HL-60/S4 treated with phorbol 12-myristate 13-acetate at 8.2 ng/mL for 4 days and 3 days (cell line): ENCODE measurements around the gene NME3.

Experiments
- in situ Hi-C: fragments of 300-500 bp; cut with MboI; formaldehyde crosslinking; loops from 2 replicates; pipeline ENCODE4 v1.15.0; 2022; ENCODE audit warnings: low sequenced_read_pairs

The NME3 gene

GRCh38 chr16:1770328-1771187, 785 bp downstream of the NME3 start:
- in situ Hi-C loops: no loop called here

DNA sequence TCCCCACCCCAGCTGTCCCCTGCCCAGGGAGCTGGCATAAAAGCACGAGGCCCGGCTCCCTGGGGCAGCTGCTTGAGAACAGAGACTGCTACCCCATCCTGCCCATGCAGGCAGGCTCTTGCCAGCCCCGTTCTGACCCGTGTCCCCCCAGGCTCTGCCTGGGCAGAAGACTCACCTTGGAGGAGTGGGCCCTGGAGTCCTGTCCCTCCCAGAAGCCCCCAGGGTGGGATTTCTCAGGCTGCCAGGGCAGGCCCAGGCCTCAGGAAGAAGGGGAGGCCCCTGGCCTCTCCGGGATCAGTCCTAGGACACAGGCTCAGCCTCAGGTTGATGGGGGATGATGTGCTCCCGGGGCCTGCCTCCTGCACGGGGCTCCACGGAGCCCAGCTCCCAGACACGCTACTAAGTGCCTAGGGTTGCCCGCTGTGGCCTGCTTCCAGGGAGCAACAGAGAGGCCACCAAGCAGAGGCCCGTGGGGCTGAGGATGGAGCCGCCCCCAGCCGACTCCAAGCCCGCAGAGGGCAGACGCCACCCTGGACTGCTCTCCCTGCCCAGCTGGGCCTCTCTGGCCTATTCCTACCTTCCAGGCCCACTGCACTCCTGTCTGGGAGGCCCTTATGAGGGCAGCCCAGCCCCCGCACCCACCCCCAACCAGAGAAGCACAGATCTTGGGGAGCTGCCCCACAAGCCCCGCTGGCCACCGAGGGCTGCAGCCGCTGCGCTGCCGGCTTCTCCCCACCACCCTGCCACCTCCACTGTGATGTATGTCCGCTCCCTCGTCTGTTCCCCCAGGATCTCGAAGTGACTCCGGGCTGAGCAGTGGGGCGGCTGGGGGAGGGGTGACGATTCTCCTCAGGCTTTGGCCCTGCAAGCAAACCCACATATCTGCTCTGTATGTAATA, 1.7 kb downstream of the NME3 start:
- in situ Hi-C loops: no loop called here

DNA sequence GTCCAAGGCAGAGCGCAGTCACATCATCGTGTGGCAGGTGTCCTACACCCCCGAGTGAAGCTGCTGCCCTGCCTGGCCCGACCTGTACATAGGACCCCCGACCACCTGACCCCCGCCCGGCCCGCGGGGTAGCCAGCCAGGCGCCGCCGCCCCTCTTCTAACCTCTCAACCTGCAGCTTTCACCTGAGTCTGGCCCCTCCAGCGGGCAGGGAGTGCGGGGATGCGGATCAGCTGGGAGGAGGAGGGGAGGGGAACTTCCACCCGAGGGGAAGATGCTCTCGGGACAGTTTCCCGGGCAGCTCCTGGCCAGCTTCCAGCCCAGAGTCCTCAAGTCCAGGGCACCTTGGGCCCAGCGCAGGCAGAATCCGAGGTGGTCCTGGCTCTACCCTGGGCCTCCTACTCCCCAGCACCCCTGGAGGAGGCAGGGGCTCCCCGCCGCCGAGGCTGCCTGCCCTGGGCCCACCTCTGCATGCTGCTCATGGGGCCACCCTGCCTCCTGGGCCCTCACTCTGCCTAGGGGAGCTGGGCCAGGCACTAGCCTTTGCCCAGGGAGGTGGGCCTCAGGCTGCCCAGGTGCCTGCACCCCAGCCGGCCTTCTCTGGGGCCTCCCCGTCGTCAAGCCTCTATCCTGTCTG, 2.5 kb downstream of the NME3 start:
- in situ Hi-C loops: no loop called here

- in situ Hi-C loops: no loop called here
These were observed 3.1 kb downstream of the NME3 start for GRCh38 chr16:1768061-1768766.

- in situ Hi-C loops: no loop called here
These were observed 4.0 kb downstream of the NME3 start for GRCh38 chr16:1767116-1767994.

GRCh38 chr16:1766701-1767100, 4.6 kb downstream of the NME3 start:
- in situ Hi-C loops: no loop called here

DNA sequence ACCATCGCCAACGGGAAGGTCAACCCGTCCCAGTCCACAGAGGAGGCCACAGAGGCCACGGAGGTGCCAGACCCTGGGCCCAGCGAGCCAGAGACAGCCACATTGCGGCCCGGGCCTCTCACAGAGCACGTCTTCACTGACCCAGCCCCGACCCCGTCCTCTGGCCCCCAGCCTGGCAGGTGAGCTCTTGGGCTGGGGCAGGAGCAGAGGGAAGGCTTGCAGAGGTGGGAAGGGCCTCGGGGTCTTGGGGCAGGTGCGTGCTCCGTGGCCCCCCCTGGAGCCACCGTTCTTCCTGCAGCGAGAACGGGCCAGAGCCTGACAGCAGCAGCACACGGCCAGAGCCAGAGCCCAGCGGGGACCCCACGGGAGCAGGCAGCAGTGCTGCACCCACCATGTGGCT, 5.1 kb downstream of the NME3 start:
- in situ Hi-C loops: no loop called here

GRCh38 chr16:1765826-1766225, 5.5 kb downstream of the NME3 start:
- in situ Hi-C loops: no loop called here

DNA sequence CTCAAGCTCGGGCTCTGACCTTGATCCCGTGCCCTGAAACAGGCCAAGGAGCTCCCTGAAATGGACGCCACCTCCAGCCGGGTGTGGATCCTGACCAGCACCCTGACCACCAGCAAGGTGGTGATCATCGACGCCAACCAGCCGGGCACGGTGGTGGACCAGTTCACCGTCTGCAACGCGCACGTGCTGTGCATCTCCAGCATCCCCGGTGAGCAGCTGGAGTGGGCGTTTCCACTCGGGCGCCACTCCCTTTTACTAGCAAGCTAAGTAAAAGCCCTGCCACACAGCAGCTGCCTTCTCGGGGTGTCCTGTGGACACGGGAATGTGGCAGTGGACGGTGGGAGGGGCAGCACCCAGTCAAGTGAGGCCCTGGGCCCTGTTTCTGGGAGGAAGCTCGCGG, 6.4 kb downstream of the NME3 start:
- in situ Hi-C loops: no loop called here

- in situ Hi-C loops: no loop called here
These were observed 7.5 kb downstream of the NME3 start for GRCh38 chr16:1763521-1764511.

GRCh38 chr16:1762879-1763520, 8.3 kb downstream of the NME3 start:
- in situ Hi-C loops: no loop called here

GRCh38 chr16:1762196-1762878, 9.0 kb downstream of the NME3 start:
- in situ Hi-C loops: no loop called here

DNA sequence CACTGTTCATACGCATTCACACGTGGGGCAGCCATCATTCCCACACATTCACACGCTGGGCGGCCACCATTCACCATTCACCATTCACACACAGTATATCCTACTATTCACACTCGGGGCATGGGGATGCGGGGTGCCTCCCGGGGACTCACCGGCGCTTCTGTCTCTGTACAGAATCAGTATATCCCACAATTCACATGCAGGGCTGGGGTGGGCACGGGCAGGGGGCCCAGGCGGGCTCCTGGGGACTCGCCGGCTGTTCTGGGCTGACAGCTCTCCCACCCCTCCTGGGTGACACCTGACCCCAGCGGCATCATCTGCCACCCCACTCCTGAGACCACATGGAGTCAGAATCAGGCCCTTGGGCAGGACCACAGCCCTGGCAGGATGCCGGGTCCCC, 9.6 kb downstream of the NME3 start:
- in situ Hi-C loops: no loop called here

- in situ Hi-C loops: no loop called here
These were observed 10.4 kb downstream of the NME3 start for GRCh38 chr16:1760911-1761310.

DNA sequence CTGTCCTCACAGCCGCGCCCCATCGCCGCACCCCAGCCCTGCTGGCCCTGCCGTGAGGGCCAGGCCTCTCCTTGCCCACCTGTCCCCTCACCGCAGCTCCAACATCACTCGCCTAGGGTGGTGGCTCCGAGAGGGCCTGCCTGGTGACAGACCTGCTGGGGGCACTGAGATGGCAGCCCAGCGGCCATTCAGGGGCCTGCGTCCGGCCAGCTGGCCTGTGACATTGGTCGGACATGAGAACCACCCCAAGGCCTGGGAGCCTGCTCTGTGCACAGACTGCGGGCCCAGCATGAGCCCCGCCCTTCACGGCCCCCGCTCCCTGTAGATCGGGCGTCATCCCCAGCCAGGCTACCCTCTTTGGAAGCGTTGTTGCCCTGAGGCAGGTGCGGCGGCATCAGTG, 11.8 kb downstream of the NME3 start:
- in situ Hi-C loops: no loop called here

- in situ Hi-C loops: no loop called here
These were observed 12.4 kb downstream of the NME3 start for GRCh38 chr16:1758923-1759322.

- in situ Hi-C loops: no loop called here
These were observed 13.5 kb downstream of the NME3 start for GRCh38 chr16:1757714-1758461.
